ENCODE data around the gene B4GALNT4. TPM values are rescaled to one million over a fixed set of nuclear protein-coding genes. Genes with fewer than 3 reads are reported as not detected.
"Not testable (repeated sequence)": the region's sequence is repeated elsewhere in the genome, so short reads cannot be mapped to it uniquely, and the experiment has no call there.

B4GALNT4 gene
- total and polyA plus RNA-seq, 2 of the 13 experiments (the other 11 are each of a cell fraction or from before 2014, with no cell fraction given), result 30.5 to 50.1 TPM

- no peak for TF ChIP-seq ZHX2 (IDR thresholded peaks at IDR 0.05; ENCODE audit: low read depth)
- no peak for TF ChIP-seq ZHX2 (CRISPR knock-in tag; IDR thresholded peaks at IDR 0.05; ENCODE audit: borderline replicate concordance)
Measured at GRCh38 chr11:369336-370018, at the start of gene B4GALNT4 (continued).

GRCh38 chr11:319888-320273 lies 49.4 kb upstream of the B4GALNT4 start:
- H3K79me2 ChIP-seq (ENCODE audit: insufficient read depth, low read length); FAIRE-seq; in situ Hi-C loops (cut with HindIII; ENCODE audit: extremely low pct_ligation_motif_present, low pct_unique_long_range_greater_than_20kb); H3K27me3 ChIP-seq (ENCODE audit: control insufficient read depth in 1 of 2, insufficient read depth in 2 of 2, low read length in 2 of 2); intact Hi-C loops (cut with micrococcal nuclease; ENCODE audit: unreplicated experiment); DNase-seq (ENCODE audit: low spot score); H3K36me3 ChIP-seq (replicated peaks in 1 of 2; ENCODE audit: control insufficient read depth in 1 of 2, insufficient read depth in 2 of 2, low read length in 2 of 2); BruUV-seq (replicated peaks); H2AFZ ChIP-seq (ENCODE audit: low read length); CTCF ChIA-PET (ENCODE audit: low intra/inter-chr PET ratio, low total read pairs); H3K9me3 ChIP-seq (ENCODE audit: low read length); H4K20me1 ChIP-seq (ENCODE audit: insufficient read depth, low read length): not testable (repeated sequence)
- H3K4me2 ChIP-seq (ENCODE audit: low read depth, low read length), result peak overlapping the region; percentile 81
- H3K9ac ChIP-seq (ENCODE audit: insufficient read depth, low read depth, low read length), result peak overlapping the region; percentile 77
- POLR2A ChIA-PET, result interaction anchor here (1.1 to 1.9 kb wide), 5 partner anchors 9 to 36 kb away, joined by 4 to 11 read pairs (median 5); partner anchors contain the start of gene IFITM2
- peak overlapping the region; percentile 59 to 85 (median 83) for H3K4me3 ChIP-seq (replicated peaks in 1 of 3; ENCODE audit: insufficient read depth in 1 of 3, low read depth in 2 of 3, low read length in 3 of 3)
- peak overlapping the region; percentile 66 for H3K27ac ChIP-seq (ENCODE audit: extremely low read length, insufficient read depth, low read length)
- TF ChIP-seq MAX (IDR thresholded peaks at IDR 0.05), result 0 out of 2 replicates have a peak, but pooled peaks have one; percentile 3
- TF ChIP-seq TFAP4 (IDR thresholded peaks at IDR 0.05; ENCODE audit: borderline replicate concordance, low read depth), result peak; percentile 17; the same call in 1 of the 2 replicates
- TF ChIP-seq SAP130 (CRISPR knock-in tag; IDR thresholded peaks at IDR 0.05; ENCODE audit: low read depth), result 0 out of 2 replicates have a peak, but pooled peaks have one; percentile 5
- TF ChIP-seq ZNF143 (CRISPR knock-in tag; IDR thresholded peaks at IDR 0.05), result 0 out of 2 replicates have a peak, but pooled peaks have one; percentile 12
- peaks cover 45% of the 10 kb centered on the region for H3K4me1 ChIP-seq (ENCODE audit: insufficient read depth, low read length)
- ATAC-seq, result peak; percentile 3
- no CpG with 5 or more reads among the region's 10 CpGs for WGBS (ENCODE audit: low lambda C conversion rate)
